ENCODE data around the gene ZNF205. TPM values are rescaled to one million over a fixed set of nuclear protein-coding genes. Genes with fewer than 3 reads are reported as not detected.
A peak's percentile ranks its signal among the peaks of the same experiment; 100 is the strongest.

The ZNF205 gene
- total RNA-seq, 1 experiment from 2014 or later = 18.3 TPM

DNA sequence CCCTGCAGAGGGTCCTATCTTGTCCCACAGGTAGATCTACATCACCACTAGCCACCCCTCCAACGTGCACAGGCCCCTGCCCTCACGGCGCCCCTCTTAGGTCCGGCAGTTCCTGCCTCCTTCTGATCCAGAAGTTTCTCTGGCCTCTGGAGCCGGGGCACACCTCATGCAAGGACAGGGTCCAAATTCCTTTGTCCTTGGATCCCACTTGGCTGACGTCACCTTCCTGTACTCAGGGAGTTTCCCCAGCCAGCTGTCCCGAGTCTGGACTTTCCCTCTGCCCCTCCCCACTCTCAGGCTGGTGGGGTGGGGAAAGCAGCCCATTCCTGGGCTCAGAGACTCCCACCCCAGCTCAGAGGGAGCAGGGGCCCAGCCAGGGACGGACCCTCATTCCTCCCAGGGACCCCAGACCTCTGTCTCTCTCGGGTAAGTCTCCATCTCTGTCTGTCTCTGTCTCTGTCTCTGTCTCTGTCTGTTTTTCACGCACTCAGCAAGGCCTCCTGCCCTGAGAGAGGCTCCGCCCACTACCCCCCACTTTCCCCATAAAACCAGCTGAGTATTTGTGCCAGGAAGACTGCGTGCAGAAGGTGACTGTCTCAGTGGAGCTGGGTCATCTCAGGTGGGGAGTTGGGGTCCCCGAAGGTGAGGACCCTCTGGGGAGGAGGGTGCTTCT lies 47.2 kb upstream of the ZNF205 start, which contains the start of gene IL32:
Gene IL32, plus strand, starts transcription at position 572 of the 673 bp plus-strand sequence. CDS start 172 bp downstream, outside the sequence.
- intact Hi-C loops (cut with micrococcal nuclease; ENCODE audit: unreplicated experiment) (no loop called here), in situ Hi-C loops (cut with HindIII; ENCODE audit: low pct_unique_long_range_greater_than_20kb, low sequenced_read_pairs) (no loop called here)
- DNase-seq (ENCODE audit: low read depth, low spot score) (no peak), ATAC-seq (peak; percentile 63; the same call in 1 of the 2 replicates)
- BruUV-seq (replicated peaks) = no TSS peak
- no peaks in the 10 kb centered on the region for H3K9me3 ChIP-seq (ENCODE audit: control insufficient read depth, insufficient read depth, low read depth, low read length)
- H3K4me1 ChIP-seq (ENCODE audit: control insufficient read depth, insufficient read depth, low read length) = peaks cover 8% of the 10 kb centered on the region; the same call in 1 of the 2 replicates
- H3K4me3 ChIP-seq (ENCODE audit: low read depth in 2 of 2, low read length in 2 of 2) = no peak within 1 kb of the TSS
- peak within 1 kb of the TSS; percentile 10; the same call in 1 of the 2 replicates for H3K27ac ChIP-seq (ENCODE audit: low read length)
- TF ChIP-seq CTCF (IDR thresholded peaks at IDR 0.05) (no peak), TCF7L2 (IDR thresholded peaks at IDR 0.05; ENCODE audit: low read depth, low read length) (no peak), POLR2AphosphoS5 (IDR thresholded peaks at IDR 0.05; ENCODE audit: low read depth, low read length) (no peak), SIN3A (IDR thresholded peaks at IDR 0.05; ENCODE audit: borderline replicate concordance, insufficient read depth, low read depth, low read length) (no peak)
- TF ChIP-seq, protein P1, sequence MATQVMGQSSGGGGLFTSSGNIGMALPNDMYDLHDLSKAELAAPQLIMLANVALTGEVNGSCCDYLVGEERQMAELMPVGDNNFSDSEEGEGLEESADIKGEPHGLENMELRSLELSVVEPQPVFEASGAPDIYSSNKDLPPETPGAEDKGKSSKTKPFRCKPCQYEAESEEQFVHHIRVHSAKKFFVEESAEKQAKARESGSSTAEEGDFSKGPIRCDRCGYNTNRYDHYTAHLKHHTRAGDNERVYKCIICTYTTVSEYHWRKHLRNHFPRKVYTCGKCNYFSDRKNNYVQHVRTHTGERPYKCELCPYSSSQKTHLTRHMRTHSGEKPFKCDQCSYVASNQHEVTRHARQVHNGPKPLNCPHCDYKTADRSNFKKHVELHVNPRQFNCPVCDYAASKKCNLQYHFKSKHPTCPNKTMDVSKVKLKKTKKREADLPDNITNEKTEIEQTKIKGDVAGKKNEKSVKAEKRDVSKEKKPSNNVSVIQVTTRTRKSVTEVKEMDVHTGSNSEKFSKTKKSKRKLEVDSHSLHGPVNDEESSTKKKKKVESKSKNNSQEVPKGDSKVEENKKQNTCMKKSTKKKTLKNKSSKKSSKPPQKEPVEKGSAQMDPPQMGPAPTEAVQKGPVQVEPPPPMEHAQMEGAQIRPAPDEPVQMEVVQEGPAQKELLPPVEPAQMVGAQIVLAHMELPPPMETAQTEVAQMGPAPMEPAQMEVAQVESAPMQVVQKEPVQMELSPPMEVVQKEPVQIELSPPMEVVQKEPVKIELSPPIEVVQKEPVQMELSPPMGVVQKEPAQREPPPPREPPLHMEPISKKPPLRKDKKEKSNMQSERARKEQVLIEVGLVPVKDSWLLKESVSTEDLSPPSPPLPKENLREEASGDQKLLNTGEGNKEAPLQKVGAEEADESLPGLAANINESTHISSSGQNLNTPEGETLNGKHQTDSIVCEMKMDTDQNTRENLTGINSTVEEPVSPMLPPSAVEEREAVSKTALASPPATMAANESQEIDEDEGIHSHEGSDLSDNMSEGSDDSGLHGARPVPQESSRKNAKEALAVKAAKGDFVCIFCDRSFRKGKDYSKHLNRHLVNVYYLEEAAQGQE (IDR thresholded peaks at IDR 0.05; ENCODE audit: insufficient read depth in 1 of 2, low read depth in 2 of 2, low read length in 1 of 2) = no peak
- no peaks in the 10 kb centered on the region for H3K36me3 ChIP-seq (ENCODE audit: control insufficient read depth, insufficient read depth, low read length)
- ChIA-PET POLR2A (no interaction called here), CTCF (no interaction called here)
- no peaks in the 10 kb centered on the region for H3K27me3 ChIP-seq (ENCODE audit: control insufficient read depth, insufficient read depth, low read length)

DNA sequence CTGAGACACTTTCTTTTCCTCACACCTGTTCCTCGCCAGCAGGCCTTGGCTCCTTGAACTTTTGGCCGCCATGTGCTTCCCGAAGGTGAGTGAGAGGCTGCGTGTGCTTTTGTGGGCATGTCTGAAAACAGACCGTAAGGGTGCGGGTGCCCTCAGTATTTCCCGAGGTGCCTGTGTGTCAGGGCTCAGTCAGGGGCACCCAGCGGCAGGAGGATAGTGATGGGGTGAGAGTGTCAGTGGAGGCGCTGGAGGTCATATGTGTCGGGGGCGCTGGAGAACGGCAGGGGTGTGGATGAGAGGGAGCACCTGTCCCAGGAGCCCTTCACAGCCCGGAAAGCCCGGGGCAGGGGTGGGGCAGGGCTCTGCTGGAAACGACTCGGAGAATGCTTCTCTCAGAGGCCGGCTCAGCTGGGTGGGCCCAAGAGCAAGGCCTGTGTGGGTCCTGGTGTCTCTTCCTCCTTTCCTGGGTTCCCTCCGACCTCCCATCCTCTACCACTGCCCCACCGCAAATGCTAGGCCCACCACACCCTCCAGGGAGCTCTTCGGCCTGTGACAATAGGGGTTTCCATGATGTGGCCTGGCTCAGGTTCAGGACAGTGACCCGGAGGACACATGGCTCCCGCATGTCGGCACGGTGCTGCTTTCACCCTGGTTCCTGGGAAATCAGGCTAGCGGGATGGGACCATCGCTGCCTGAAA lies 46.5 kb upstream of the ZNF205 start:
- no peak for TF ChIP-seq TCF7L2 (IDR thresholded peaks at IDR 0.05; ENCODE audit: low read depth, low read length)
- TF ChIP-seq SIN3A (IDR thresholded peaks at IDR 0.05; ENCODE audit: borderline replicate concordance, insufficient read depth, low read depth, low read length) = no peak
- no peak for TF ChIP-seq POLR2AphosphoS5 (IDR thresholded peaks at IDR 0.05; ENCODE audit: low read depth, low read length)
- no peak for TF ChIP-seq CTCF (IDR thresholded peaks at IDR 0.05)
- TF ChIP-seq, protein P1 (IDR thresholded peaks at IDR 0.05; ENCODE audit: insufficient read depth in 1 of 2, low read depth in 2 of 2, low read length in 1 of 2) = no peak
- BruUV-seq (replicated peaks) = no TSS peak
- no peaks in the 10 kb centered on the region for H3K9me3 ChIP-seq (ENCODE audit: control insufficient read depth, insufficient read depth, low read depth, low read length)
- no peak for DNase-seq (ENCODE audit: low read depth, low spot score)
- in situ Hi-C loops (cut with HindIII; ENCODE audit: low pct_unique_long_range_greater_than_20kb, low sequenced_read_pairs) = no loop called here
- ChIA-PET POLR2A (no interaction called here), CTCF (no interaction called here)
- H3K27ac ChIP-seq (ENCODE audit: low read length) = no peak overlapping the region; the same call in 1 of the 2 replicates
- no peaks in the 10 kb centered on the region for H3K27me3 ChIP-seq (ENCODE audit: control insufficient read depth, insufficient read depth, low read length)
- no peaks in the 10 kb centered on the region for H3K36me3 ChIP-seq (ENCODE audit: control insufficient read depth, insufficient read depth, low read length)
- intact Hi-C loops (cut with micrococcal nuclease; ENCODE audit: unreplicated experiment) = no loop called here
- H3K4me3 ChIP-seq (ENCODE audit: low read depth in 2 of 2, low read length in 2 of 2) = no peak overlapping the region
- ATAC-seq = peak; percentile 22; the same call in 1 of the 2 replicates
- peaks cover 8% of the 10 kb centered on the region; the same call in 1 of the 2 replicates for H3K4me1 ChIP-seq (ENCODE audit: control insufficient read depth, insufficient read depth, low read length)
